HCEC 1CT (cell line): Measurements from ENCODE around the gene DSCAML1.

Source experiments
- DNase-seq: peaks from one replicate; pipeline ENCODE4 v3.0.0-alpha.2; 2017

The DSCAML1 gene

DNA sequence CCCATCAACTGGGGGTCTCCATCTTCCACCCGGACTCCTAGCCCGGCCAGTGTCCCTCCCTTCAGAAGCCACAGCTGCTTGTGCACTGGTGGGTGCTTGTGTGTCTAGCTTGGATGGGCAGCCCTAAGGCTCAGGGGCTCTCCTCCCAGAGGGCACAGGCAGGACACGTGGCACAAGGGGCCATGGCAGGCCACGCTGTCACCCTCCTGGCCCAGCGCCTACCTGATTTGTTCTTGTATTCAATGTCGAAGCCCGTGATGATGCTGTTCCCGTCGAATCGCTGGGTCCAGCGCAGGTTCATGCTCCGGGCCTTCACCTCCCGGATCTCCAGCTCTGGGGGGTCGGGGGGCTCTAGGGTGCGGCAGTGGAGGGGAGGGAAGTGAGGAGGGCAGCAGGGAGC is 316.8 kb downstream of the DSCAML1 start:
- no peak for DNase-seq

- DNase-seq: no peak
These were observed 317.6 kb downstream of the DSCAML1 start for GRCh38 chr11:117479372-117479771.

DNA sequence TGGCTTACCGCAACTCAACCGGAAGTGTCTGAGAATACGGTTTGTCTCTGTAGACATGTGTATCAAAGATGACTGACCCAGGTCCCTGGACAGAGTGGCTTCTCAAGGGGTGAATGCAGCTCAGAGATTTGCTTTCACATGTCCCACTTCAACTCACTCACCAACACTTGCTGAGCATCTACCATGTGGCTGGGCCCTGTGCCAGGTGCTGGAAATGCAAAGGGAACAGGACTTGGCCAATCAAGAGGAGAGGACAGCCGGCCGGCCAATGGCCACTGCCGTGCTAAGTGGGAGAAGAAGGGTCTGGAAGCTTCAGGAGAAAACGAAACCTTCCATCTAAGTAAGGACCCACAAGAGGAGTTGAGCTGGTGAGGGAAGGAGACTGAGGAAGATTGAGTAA is 318.1 kb downstream of the DSCAML1 start:
- DNase-seq: no peak

- DNase-seq: no peak
These were observed 318.7 kb downstream of the DSCAML1 start for GRCh38 chr11:117478126-117478860.

GRCh38 chr11:117477721-117478120 is 319.3 kb downstream of the DSCAML1 start:
- DNase-seq: no peak

- DNase-seq: no peak
These were observed 320.4 kb downstream of the DSCAML1 start for GRCh38 chr11:117476531-117477142.

DNA sequence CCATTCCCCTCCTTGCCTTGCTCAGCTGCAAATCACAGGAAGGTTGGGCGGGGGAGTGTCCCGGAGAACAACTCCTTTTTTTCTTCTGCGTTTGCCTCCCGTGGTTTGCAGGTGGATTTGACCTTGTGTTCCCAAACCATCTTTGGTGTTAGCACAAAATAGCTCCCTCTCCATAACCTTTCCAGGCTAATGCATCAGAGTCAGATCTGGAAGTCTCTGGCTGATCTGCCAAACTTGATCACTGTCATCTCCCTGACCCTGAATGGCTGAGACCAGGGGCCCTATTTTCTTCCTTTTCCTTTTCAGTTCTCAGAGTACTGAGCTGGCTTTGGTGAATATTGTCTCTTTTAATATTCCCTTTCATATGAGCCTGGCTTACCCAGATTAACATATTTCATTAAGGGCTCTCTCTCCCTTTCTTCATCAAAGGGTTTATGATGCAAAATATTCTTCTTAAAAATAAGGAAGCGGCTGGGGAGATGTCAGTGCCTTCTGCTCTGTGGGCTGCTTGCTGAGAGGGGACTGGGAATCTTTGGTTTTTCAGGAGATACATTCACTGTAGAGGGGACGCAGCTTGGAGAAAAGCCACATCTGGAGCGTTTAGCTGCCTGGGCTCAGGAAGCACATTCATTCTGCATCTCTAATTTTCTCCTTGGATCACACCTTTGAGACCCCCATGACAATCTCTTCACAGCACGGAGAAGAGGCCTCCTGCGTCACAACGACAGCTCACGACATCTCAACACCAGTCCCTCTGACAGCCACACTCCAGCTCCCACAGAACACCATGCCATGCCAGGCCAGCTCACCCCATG is 321.1 kb downstream of the DSCAML1 start:
- DNase-seq: no peak

GRCh38 chr11:117473481-117474091 is 323.4 kb downstream of the DSCAML1 start:
- DNase-seq: no peak

- no peak for DNase-seq
These were observed 325.2 kb downstream of the DSCAML1 start for GRCh38 chr11:117471776-117472175.

DNA sequence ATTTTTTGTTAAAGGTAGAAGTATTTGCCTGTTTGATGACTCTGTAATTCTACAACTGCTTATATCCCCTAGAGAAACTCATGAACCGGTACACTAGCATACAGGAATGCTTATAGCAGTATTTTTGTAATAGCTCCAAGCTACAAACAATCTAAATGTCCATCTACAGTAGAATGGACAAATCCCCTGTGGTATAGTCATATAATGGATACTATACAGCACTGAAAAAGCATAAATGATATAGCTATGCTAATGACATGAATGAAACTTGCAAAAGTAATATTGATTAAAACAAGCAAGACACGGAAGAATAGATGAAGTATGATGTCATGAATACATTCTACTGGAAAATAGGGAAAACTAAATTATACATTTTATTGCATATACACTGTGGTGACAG is 326.4 kb downstream of the DSCAML1 start:
- no peak for DNase-seq

- DNase-seq: no peak
These were observed 328.1 kb downstream of the DSCAML1 start for GRCh38 chr11:117468888-117469287.

DNA sequence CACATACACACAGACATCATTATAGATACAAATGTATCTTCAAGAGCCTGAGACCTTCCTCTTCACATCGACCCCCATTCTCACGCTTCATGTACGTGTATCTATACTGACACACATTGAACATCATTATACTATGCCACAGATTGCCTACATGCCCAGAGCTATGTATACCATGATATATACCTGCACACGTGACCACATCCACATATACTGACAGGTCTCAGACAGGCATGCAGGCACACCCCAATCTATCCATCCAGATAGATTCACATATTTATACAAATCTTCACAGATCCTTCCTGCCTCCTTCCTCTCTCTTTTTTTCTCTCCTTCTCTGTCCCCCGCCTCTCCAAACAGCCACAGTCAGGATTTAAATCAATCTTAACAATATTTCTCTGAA is 329.2 kb downstream of the DSCAML1 start:
- no peak for DNase-seq

GRCh38 chr11:117466966-117467365 is 330.1 kb downstream of the DSCAML1 start:
- DNase-seq: no peak

GRCh38 chr11:117465236-117465997 is 331.6 kb downstream of the DSCAML1 start:
- no peak for DNase-seq

- DNase-seq: no peak
These were observed 332.2 kb downstream of the DSCAML1 start for GRCh38 chr11:117464778-117465177.

DNA sequence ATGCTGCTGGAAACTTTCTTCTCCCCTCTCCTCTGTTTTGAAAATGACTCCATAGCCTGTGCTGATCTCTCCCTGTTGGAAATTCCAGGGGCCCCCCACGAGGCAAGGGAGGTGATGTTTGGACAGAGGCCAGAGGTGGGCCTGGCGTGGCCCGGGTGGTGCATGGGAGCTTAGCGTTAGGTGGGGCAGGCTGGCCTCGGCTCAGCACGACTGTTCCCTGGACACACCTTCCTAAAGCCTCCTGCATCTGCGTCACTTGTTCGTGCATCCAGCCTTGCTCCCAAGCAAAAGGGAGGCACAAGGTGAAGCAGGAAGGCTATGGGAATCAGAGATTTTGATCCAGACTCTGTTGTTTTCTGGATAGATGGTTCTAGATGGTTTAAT is 334.2 kb downstream of the DSCAML1 start:
- DNase-seq: no peak

GRCh38 chr11:117462183-117462863 is 334.7 kb downstream of the DSCAML1 start:
- DNase-seq: no peak

GRCh38 chr11:117461396-117462182 is 335.4 kb downstream of the DSCAML1 start:
- DNase-seq: no peak

- DNase-seq: no peak
These were observed 337.1 kb downstream of the DSCAML1 start for GRCh38 chr11:117459979-117460300.

- DNase-seq: no peak
These were observed 337.7 kb downstream of the DSCAML1 start for GRCh38 chr11:117459123-117459978.
